ENCODE data around the gene SMARCAL1. TPM values are rescaled to one million over a fixed set of nuclear protein-coding genes. Genes with fewer than 3 reads are reported as not detected.
"Not testable (repeated sequence)": the region's sequence is repeated elsewhere in the genome, so short reads cannot be mapped to it uniquely, and the experiment has no call there.

Gene SMARCAL1
- total and polyA plus RNA-seq, 12 donors: 8.2 to 28.9 (median 21.1) TPM

GRCh38 chr2:216379977-216380376, 32.3 kb upstream of the SMARCAL1 start:
- WGBS, 4 donors: 74 to 86% (median 76%) methylated on average over 4 to 5 of the region's 5 CpGs
- H3K36me3 ChIP-seq (replicated peaks in 1 of 2): no peaks in the 10 kb centered on the region
- TF ChIP-seq POLR2A (IDR thresholded peaks at IDR 0.05) (no peak), CTCF (IDR thresholded peaks at IDR 0.05) (no peak)
- no peaks in the 10 kb centered on the region for H3K27me3 ChIP-seq
- no peak overlapping the region for H3K4me3 ChIP-seq
- no peaks in the 10 kb centered on the region for H3K4me1 ChIP-seq (replicated peaks in 1 of 2)
- no peak overlapping the region for H3K27ac ChIP-seq
- intact Hi-C loops (cut with DNase I): no loop called here
- H3K9me3 ChIP-seq (replicated peaks in 1 of 3): no peaks in the 10 kb centered on the region
- DNase-seq: no peak

GRCh38 chr2:216384409-216384808, 27.9 kb upstream of the SMARCAL1 start:
- 63 to 75% (median 69%) methylated on average over 2 of the region's 2 CpGs for WGBS, 4 donors
- H3K4me3 ChIP-seq; H3K27me3 ChIP-seq; H3K36me3 ChIP-seq (replicated peaks in 1 of 2); intact Hi-C loops (cut with DNase I); H3K9me3 ChIP-seq (replicated peaks in 1 of 3); H3K4me1 ChIP-seq (replicated peaks in 1 of 2); DNase-seq; H3K27ac ChIP-seq: not testable (repeated sequence)

GRCh38 chr2:216385478-216385877, 26.8 kb upstream of the SMARCAL1 start:
- Histone ChIP-seq H3K4me1 (replicated peaks in 1 of 2) (no peaks in the 10 kb centered on the region), H3K36me3 (replicated peaks in 1 of 2) (no peaks in the 10 kb centered on the region), H3K27me3 (no peaks in the 10 kb centered on the region), H3K27ac (no peak overlapping the region), H3K9me3 (replicated peaks in 1 of 3) (no peaks in the 10 kb centered on the region), H3K4me3 (no peak overlapping the region)
- TF ChIP-seq CTCF (IDR thresholded peaks at IDR 0.05) (no peak), POLR2A (IDR thresholded peaks at IDR 0.05) (no peak)
- intact Hi-C loops (cut with DNase I): no loop called here
- DNase-seq: no peak
- 49 to 63% (median 53%) methylated on average over 2 of the region's 2 CpGs for WGBS, 4 donors

- intact Hi-C loops (cut with DNase I): no loop called here
- no peaks in the 10 kb centered on the region for H3K36me3 ChIP-seq (replicated peaks in 1 of 2)
- H3K27ac ChIP-seq: no peak overlapping the region
- no peaks in the 10 kb centered on the region for H3K4me1 ChIP-seq (replicated peaks in 1 of 2)
- TF ChIP-seq CTCF (IDR thresholded peaks at IDR 0.05): no peak
- TF ChIP-seq POLR2A (IDR thresholded peaks at IDR 0.05): no peak
- no peak for DNase-seq
- no peaks in the 10 kb centered on the region for H3K9me3 ChIP-seq (replicated peaks in 1 of 3)
- H3K27me3 ChIP-seq: no peaks in the 10 kb centered on the region
- WGBS, 4 donors: 88 to 94% (median 90%) methylated on average over 2 of the region's 2 CpGs
- H3K4me3 ChIP-seq: no peak overlapping the region
These were observed 25.0 kb upstream of the SMARCAL1 start for GRCh38 chr2:216387262-216387661.

- no peaks in the 10 kb centered on the region for H3K9me3 ChIP-seq (replicated peaks in 1 of 3)
- 76 to 93% (median 83%) methylated on average over 5 of the region's 5 CpGs for WGBS, 4 donors
- no peak for TF ChIP-seq POLR2A (IDR thresholded peaks at IDR 0.05)
- no peak overlapping the region for H3K4me3 ChIP-seq
- H3K36me3 ChIP-seq (replicated peaks in 1 of 2): no peaks in the 10 kb centered on the region
- H3K27me3 ChIP-seq: no peaks in the 10 kb centered on the region
- H3K27ac ChIP-seq: no peak overlapping the region
- intact Hi-C loops (cut with DNase I): no loop called here
- DNase-seq: no peak
- no peaks in the 10 kb centered on the region for H3K4me1 ChIP-seq (replicated peaks in 1 of 2)
These were observed 24.0 kb upstream of the SMARCAL1 start for GRCh38 chr2:216388046-216388884.
